Neuronal stem cell (in vitro differentiated cells): ENCODE measurements around the gene SARS1.

Source experiments
- DNase-seq: peaks from one replicate; pipeline ENCODE4 v3.0.0-alpha.2; 2013; ENCODE audit warnings: low spot score
- H2AFZ ChIP-seq: one replicate; pipeline ENCODE4 v1.6.1; 2013; ENCODE audit warnings: mild to moderate bottlenecking, low read length, inconsistent platforms
- H2AK5ac ChIP-seq: 2 replicates; pipeline ENCODE4 v1.6.1; 2013; ENCODE audit warnings: low read depth, mild to moderate bottlenecking, inconsistent platforms, low read length, moderate library complexity, mixed read lengths
- H2BK120ac ChIP-seq: 2 replicates; pipeline ENCODE4 v1.6.1; 2013; ENCODE audit warnings: low read depth, mild to moderate bottlenecking, inconsistent platforms, low read length, moderate library complexity, mixed read lengths
- H2BK12ac ChIP-seq: one replicate; pipeline ENCODE4 v1.6.1; 2013; ENCODE audit warnings: low read length, inconsistent platforms
- H2BK15ac ChIP-seq: 2 replicates; pipeline ENCODE4 v1.6.1; 2013; ENCODE audit warnings: mild to moderate bottlenecking, low read length, inconsistent platforms, mixed read lengths
- H2BK5ac ChIP-seq: one replicate; pipeline ENCODE4 v1.6.1; 2013; ENCODE audit warnings: inconsistent platforms, mild to moderate bottlenecking, low read length, moderate library complexity
- H3K14ac ChIP-seq: one replicate; pipeline ENCODE4 v1.6.1; 2013; ENCODE audit warnings: low read length, inconsistent platforms
- H3K18ac ChIP-seq: 2 replicates; pipeline ENCODE4 v1.6.1; 2013; ENCODE audit warnings: low read length, inconsistent platforms
- H3K23ac ChIP-seq: 2 replicates; pipeline ENCODE4 v1.6.1; 2013; ENCODE audit warnings: low read depth, mild to moderate bottlenecking, mixed read lengths, low read length, inconsistent platforms; ENCODE audit not compliant: poor library complexity
- H3K27ac ChIP-seq: replicated peaks from 3 replicates; pipeline ENCODE4 v1.5.1; 2013; ENCODE audit warnings: low read length, inconsistent platforms
- H3K27me3 ChIP-seq, 3 experiments: 2 replicates each; pipeline ENCODE4 v1.6.1; 2013; ENCODE audit warnings: low read length in 3 of 3, mild to moderate bottlenecking in 2 of 3, inconsistent platforms in 1 of 3, low read depth in 1 of 3, mixed read lengths in 1 of 3, moderate library complexity in 1 of 3; ENCODE audit not compliant: control insufficient read depth in 3 of 3, insufficient read depth in 3 of 3
- H3K36me3 ChIP-seq, 2 donors: replicated peaks in 1 of 2; 2 replicates each; pipeline ENCODE4 v1.6.1; 2013; ENCODE audit warnings: low read length in 2 of 2; ENCODE audit not compliant: control insufficient read depth in 2 of 2, insufficient read depth in 2 of 2
- H3K4ac ChIP-seq: 2 replicates; pipeline ENCODE4 v1.6.1; 2013; ENCODE audit warnings: inconsistent platforms, mild to moderate bottlenecking, low read length, moderate library complexity
- H3K4me1 ChIP-seq, 2 donors: 1 replicate in 1 of 2; 2 replicates in 1 of 2; pipeline ENCODE4 v1.6.1; 2013; ENCODE audit warnings: low read length in 2 of 2, low read depth in 1 of 2; ENCODE audit not compliant: control insufficient read depth in 2 of 2, insufficient read depth in 1 of 2
- H3K4me2 ChIP-seq: one replicate; pipeline ENCODE4 v1.6.1; 2013; ENCODE audit warnings: mild to moderate bottlenecking, low read length, inconsistent platforms; ENCODE audit not compliant: insufficient read depth, poor library complexity, severe bottlenecking
- H3K4me3 ChIP-seq, 2 donors: 2 replicates each; pipeline ENCODE4 v1.5.1; 2013; ENCODE audit warnings: low read length in 2 of 2, mild to moderate bottlenecking in 2 of 2, inconsistent platforms in 1 of 2, moderate library complexity in 1 of 2
- H3K79me1 ChIP-seq: one replicate; pipeline ENCODE4 v1.6.1; 2013; ENCODE audit warnings: low read depth, mild to moderate bottlenecking, inconsistent platforms, low read length, moderate library complexity
- H3K9ac ChIP-seq: one replicate; pipeline ENCODE4 v1.6.1; 2013; ENCODE audit warnings: mild to moderate bottlenecking, low read depth, low read length, inconsistent platforms; ENCODE audit not compliant: poor library complexity
- H3K9me3 ChIP-seq, 2 donors: replicated peaks in 1 of 2; 2 replicates each; pipeline versions ENCODE3 to v1.6.1; 2013; ENCODE audit warnings: low read length in 2 of 2, mild to moderate bottlenecking in 2 of 2, inconsistent platforms in 1 of 2, low read depth in 1 of 2, mixed read lengths in 1 of 2, moderate library complexity in 1 of 2; ENCODE audit not compliant: control insufficient read depth in 2 of 2, insufficient read depth in 1 of 2
- H4K8ac ChIP-seq: one replicate; pipeline ENCODE4 v1.6.1; 2013; ENCODE audit warnings: low read depth, mild to moderate bottlenecking, inconsistent platforms, low read length, moderate library complexity
- H4K91ac ChIP-seq: one replicate; pipeline ENCODE4 v1.6.1; 2013; ENCODE audit warnings: low read length, low read depth, mild to moderate bottlenecking, inconsistent platforms; ENCODE audit not compliant: poor library complexity
- WGBS, 2 donors: extraction: QIAGEN DNeasy Blood & Tissue Kit; methylation state at CpG; one replicate each; pipeline ENCODE4 v1.1.7; 2013; ENCODE audit warnings: missing lambda C conversion rate in 2 of 2, mixed read lengths in 1 of 2; ENCODE audit not compliant: insufficient read length in 2 of 2, insufficient replicate concordance in 1 of 2; ENCODE audit errors: extremely low coverage in 2 of 2; 5-methylcytosine and 5-hydroxymethylcytosine counted together

Gene SARS1

DNA sequence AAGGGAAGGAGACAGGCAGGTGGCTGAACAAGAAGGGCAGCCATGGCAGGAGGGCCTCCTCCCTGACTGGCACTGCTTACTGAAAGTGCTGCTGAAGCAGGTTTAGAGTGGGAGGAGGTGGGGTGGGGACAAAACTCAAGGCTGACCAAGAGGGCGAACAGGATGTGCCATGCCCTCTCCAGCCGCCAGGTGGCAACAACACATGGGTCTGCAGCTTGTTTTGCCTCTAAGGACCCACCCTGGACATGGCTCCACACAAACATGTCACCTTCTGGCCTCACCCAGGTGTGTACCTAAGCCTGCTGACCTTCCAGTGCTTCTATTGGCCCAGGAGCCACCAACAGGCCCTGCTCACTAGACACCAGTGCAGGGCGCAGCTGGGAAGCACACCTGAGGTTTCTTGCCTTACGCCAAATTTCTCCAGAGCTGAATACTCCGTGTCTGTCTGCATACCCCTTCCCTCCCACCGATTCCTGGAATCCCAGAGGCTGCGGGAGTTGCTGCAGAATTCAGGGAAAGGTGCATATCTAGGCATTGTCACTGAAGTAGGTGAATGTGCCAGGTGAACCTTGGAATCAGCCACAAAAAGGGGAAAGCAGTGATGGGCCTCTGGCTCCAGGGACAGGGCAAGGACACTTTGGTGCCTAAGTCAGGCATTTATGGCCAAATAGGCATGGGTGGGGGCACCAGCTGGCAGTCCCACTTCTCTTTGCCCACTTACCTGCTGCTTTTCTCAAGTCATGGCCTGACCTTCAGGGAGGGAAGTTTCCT lies 63.9 kb downstream of the SARS1 start:
- Histone ChIP-seq H3K36me3 (peaks cover 33 to 78% of the 10 kb centered on the region in 2 donors), H3K9ac (no peak overlapping the region), H3K9me3 (no peaks in the 10 kb centered on the region), H3K4me1 (peaks cover 9 to 15% of the 10 kb centered on the region in 2 donors), H4K91ac (no peak overlapping the region), H2AFZ (no peak overlapping the region), H2AK5ac (no peak overlapping the region), H3K79me1 (peaks cover 12% of the 10 kb centered on the region), H3K27me3 (no peaks in the 10 kb centered on the region), H2BK120ac (no peak overlapping the region), H2BK12ac (no peak overlapping the region), H3K23ac (no peak overlapping the region), H3K4me2 (no peak overlapping the region), H2BK5ac (no peak overlapping the region), H3K4ac (no peak overlapping the region), H4K8ac (no peak overlapping the region), H2BK15ac (no peak overlapping the region), H3K4me3 (no peak overlapping the region), H3K27ac (peak overlapping the region; percentile 28), H3K14ac (no peak overlapping the region), H3K18ac (no peak overlapping the region)
- WGBS, 2 donors = no CpG with 5 or more reads among the region's 7 CpGs
- peak; percentile 64 for DNase-seq

DNA sequence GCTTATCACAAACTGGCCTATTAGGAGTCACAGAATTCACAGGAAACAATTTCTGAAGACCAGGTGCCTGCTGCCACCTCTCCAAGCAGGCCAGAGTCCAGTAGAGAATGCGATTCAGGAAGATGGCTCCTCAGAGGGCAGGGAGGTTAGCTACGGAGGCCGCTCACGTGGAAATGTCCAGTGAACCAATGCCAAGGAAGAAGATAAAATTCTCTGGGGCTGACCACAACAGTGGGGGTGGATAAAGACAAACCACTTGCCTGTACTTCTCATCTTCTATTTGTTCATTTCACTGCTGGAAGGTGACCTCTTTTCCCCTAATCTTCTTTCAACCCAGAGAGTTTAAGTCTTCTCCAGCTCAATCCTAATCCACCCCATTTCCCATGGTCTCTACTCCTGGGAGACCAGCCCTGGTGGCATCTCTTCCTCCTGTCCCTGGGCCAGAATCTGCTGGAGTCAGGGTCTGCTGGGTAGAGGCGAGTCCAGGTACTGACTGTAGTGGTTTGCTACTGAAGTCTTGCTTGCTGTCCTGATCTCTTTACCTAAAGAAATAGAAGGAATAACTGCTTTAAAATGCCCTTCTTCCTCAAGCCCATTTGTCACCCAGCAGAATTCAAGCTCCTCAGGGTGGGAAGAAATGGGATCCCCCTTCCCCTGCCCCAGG lies 66.0 kb downstream of the SARS1 start:
- H4K91ac ChIP-seq = no peak overlapping the region
- no peak overlapping the region for H2BK12ac ChIP-seq
- peaks cover 13 to 22% of the 10 kb centered on the region in 2 donors for H3K4me1 ChIP-seq
- H3K9ac ChIP-seq = no peak overlapping the region
- no peak overlapping the region for H3K18ac ChIP-seq
- H3K79me1 ChIP-seq = peaks cover 15% of the 10 kb centered on the region
- no peak overlapping the region for H2AK5ac ChIP-seq
- H3K14ac ChIP-seq = no peak overlapping the region
- WGBS, 2 donors = no CpG with 5 or more reads among the region's 5 CpGs
- H2BK120ac ChIP-seq = no peak overlapping the region
- no peak overlapping the region for H2AFZ ChIP-seq
- H4K8ac ChIP-seq = no peak overlapping the region
- H3K36me3 ChIP-seq = peaks cover 26 to 58% of the 10 kb centered on the region in 2 donors
- no peaks in the 10 kb centered on the region for H3K9me3 ChIP-seq
- no peak for DNase-seq
- H3K23ac ChIP-seq = no peak overlapping the region
- no peak overlapping the region for H2BK15ac ChIP-seq
- no peak overlapping the region for H3K27ac ChIP-seq
- no peak overlapping the region for H3K4me3 ChIP-seq
- no peak overlapping the region for H3K4ac ChIP-seq
- no peak overlapping the region for H2BK5ac ChIP-seq
- H3K4me2 ChIP-seq = no peak overlapping the region
- no peaks in the 10 kb centered on the region for H3K27me3 ChIP-seq

DNA sequence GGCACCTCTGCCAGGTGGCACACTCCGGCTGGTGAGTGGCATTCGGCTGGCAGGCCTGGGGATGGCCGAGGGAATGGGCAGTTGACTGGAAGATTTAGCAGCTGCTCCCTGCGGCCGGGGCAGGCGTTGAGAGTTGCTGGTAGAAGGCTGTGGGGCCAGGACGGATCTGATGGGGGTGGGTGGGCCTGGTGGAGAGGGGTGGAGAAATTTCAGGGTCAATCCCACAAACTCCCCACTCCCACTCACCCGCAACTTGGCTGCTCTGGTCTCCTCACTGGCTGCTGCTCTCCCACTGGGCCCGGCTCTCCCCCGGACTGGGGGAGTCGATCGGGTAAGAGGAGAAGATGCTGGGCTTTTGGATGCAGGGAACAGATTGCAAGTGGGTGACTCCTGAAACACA lies 67.1 kb downstream of the SARS1 start:
- H3K27ac ChIP-seq = no peak overlapping the region
- no peak overlapping the region for H3K4me3 ChIP-seq
- no peak overlapping the region for H3K4me2 ChIP-seq
- H3K9ac ChIP-seq = peak overlapping the region; percentile 15
- no peak overlapping the region for H2BK120ac ChIP-seq
- no peak overlapping the region for H3K23ac ChIP-seq
- H2AK5ac ChIP-seq = no peak overlapping the region
- peaks cover 13 to 26% of the 10 kb centered on the region in 2 donors for H3K4me1 ChIP-seq
- H2AFZ ChIP-seq = no peak overlapping the region
- no peak overlapping the region for H3K14ac ChIP-seq
- H3K9me3 ChIP-seq = no peaks in the 10 kb centered on the region
- H3K36me3 ChIP-seq = peaks cover 25 to 46% of the 10 kb centered on the region in 2 donors
- WGBS, 2 donors = no CpG with 5 or more reads among the region's 12 CpGs
- DNase-seq = no peak
- no peaks in the 10 kb centered on the region for H3K27me3 ChIP-seq
- H2BK15ac ChIP-seq = no peak overlapping the region
- no peak overlapping the region for H3K18ac ChIP-seq
- H4K8ac ChIP-seq = no peak overlapping the region
- no peak overlapping the region for H3K4ac ChIP-seq
- no peak overlapping the region for H2BK5ac ChIP-seq
- H4K91ac ChIP-seq = no peak overlapping the region
- peaks cover 15% of the 10 kb centered on the region for H3K79me1 ChIP-seq
- H2BK12ac ChIP-seq = no peak overlapping the region
